T-helper 17 cell (primary cell): ENCODE data around the gene IDH3A. TPM values are rescaled to one million over a fixed set of nuclear protein-coding genes. Genes with fewer than 3 reads are reported as not detected.

Experiments used
- ATAC-seq: fragments of 150-1000 bp; cut with Tn5 transposase; 2 replicates; pipeline ENCODE4 v1.10.0; 2021; ENCODE audit warnings: mild to moderate bottlenecking, moderate library complexity
- DNase-seq, 3 donors: peaks; one replicate each; pipeline versions ENCODE4 v3.0.0 to v3.0.0-alpha.2; 2020 to 2021
- H3K9me3 ChIP-seq: one replicate; pipeline ENCODE4 v1.7.0; 2013; ENCODE audit warnings: low read length, mild to moderate bottlenecking; ENCODE audit not compliant: control insufficient read depth, poor library complexity, severe bottlenecking
- H3K27ac Mint-ChIP-seq: one replicate; pipeline ENCODE4 v1.8.0; 2022; ENCODE audit warnings: mild to moderate bottlenecking, moderate library complexity, mixed read lengths
- H3K27me3 Mint-ChIP-seq: one replicate; pipeline ENCODE4 v1.8.0; 2022; ENCODE audit warnings: mixed read lengths
- H3K36me3 Mint-ChIP-seq: one replicate; pipeline ENCODE4 v1.8.0; 2022; ENCODE audit warnings: low read depth, mixed read lengths
- H3K4me1 Mint-ChIP-seq: one replicate; pipeline ENCODE4 v1.8.0; 2022; ENCODE audit warnings: mild to moderate bottlenecking, mixed read lengths
- H3K4me3 Mint-ChIP-seq: one replicate; pipeline ENCODE4 v1.8.0; 2022; ENCODE audit warnings: mild to moderate bottlenecking, moderate library complexity, mixed read lengths
- total RNA-seq, 4 donors: library from RNA in 2 of 4; stranded (reverse) in 2 of 4; gene quantifications; one replicate each; pipeline ENCODE4 v1.2.3 and lab custom pipeline; 2022 to 2026

Gene IDH3A
- total RNA-seq, 2 donors from 2014 or later = 37.8 to 51.2 TPM

GRCh38 chr15:78109156-78109555 lies 40.0 kb upstream of the IDH3A start:
- Mint-ChIP-seq H3K27ac (no peak overlapping the region), H3K4me1 (peaks cover 31% of the 10 kb centered on the region), H3K36me3 (no peaks in the 10 kb centered on the region), H3K4me3 (no peak overlapping the region), H3K27me3 (no peaks in the 10 kb centered on the region)
- H3K9me3 ChIP-seq = no peaks in the 10 kb centered on the region
- ATAC-seq (no peak), DNase-seq (no peak)

GRCh38 chr15:78110096-78110495 lies 39.1 kb upstream of the IDH3A start:
- Mint-ChIP-seq H3K4me1 (peaks cover 22% of the 10 kb centered on the region), H3K36me3 (no peaks in the 10 kb centered on the region), H3K27me3 (no peaks in the 10 kb centered on the region), H3K27ac (no peak overlapping the region), H3K4me3 (no peak overlapping the region)
- no peak for DNase-seq
- ATAC-seq = no peak
- no peaks in the 10 kb centered on the region for H3K9me3 ChIP-seq

- no peaks in the 10 kb centered on the region for H3K36me3 Mint-ChIP-seq
- H3K27me3 Mint-ChIP-seq = no peaks in the 10 kb centered on the region
- no peak for DNase-seq
- no peaks in the 10 kb centered on the region for H3K9me3 ChIP-seq
- no peak overlapping the region for H3K27ac Mint-ChIP-seq
- H3K4me3 Mint-ChIP-seq = no peak overlapping the region
- H3K4me1 Mint-ChIP-seq = peaks cover 15% of the 10 kb centered on the region
- ATAC-seq = no peak
Observed at GRCh38 chr15:78110916-78111475, 38.2 kb upstream of the IDH3A start.

- DNase-seq (no peak), ATAC-seq (no peak)
- Mint-ChIP-seq H3K36me3 (no peaks in the 10 kb centered on the region), H3K27me3 (no peaks in the 10 kb centered on the region), H3K27ac (no peak overlapping the region), H3K4me1 (peaks cover 11% of the 10 kb centered on the region), H3K4me3 (no peak overlapping the region)
- no peaks in the 10 kb centered on the region for H3K9me3 ChIP-seq
Observed at GRCh38 chr15:78111788-78112187, 37.4 kb upstream of the IDH3A start.

GRCh38 chr15:78112551-78112950 lies 36.6 kb upstream of the IDH3A start:
- Mint-ChIP-seq H3K27ac (no peak overlapping the region), H3K4me3 (no peak overlapping the region), H3K4me1 (peaks cover 11% of the 10 kb centered on the region), H3K27me3 (no peaks in the 10 kb centered on the region), H3K36me3 (no peaks in the 10 kb centered on the region)
- DNase-seq = no peak
- ATAC-seq = no peak
- H3K9me3 ChIP-seq = no peaks in the 10 kb centered on the region

- H3K27ac Mint-ChIP-seq = no peak overlapping the region
- no peaks in the 10 kb centered on the region for H3K36me3 Mint-ChIP-seq
- no peak for ATAC-seq
- no peaks in the 10 kb centered on the region for H3K9me3 ChIP-seq
- H3K4me1 Mint-ChIP-seq = no peaks in the 10 kb centered on the region
- H3K4me3 Mint-ChIP-seq = no peak overlapping the region
- DNase-seq = no peak
- no peaks in the 10 kb centered on the region for H3K27me3 Mint-ChIP-seq
Observed at GRCh38 chr15:78120523-78120922, 28.6 kb upstream of the IDH3A start.

GRCh38 chr15:78125267-78125666 lies 23.9 kb upstream of the IDH3A start:
- Mint-ChIP-seq H3K4me3 (no peak overlapping the region), H3K36me3 (no peaks in the 10 kb centered on the region)

GRCh38 chr15:78127882-78128281 lies 21.3 kb upstream of the IDH3A start:
- Mint-ChIP-seq H3K4me3 (no peak overlapping the region), H3K27ac (peak overlapping the region; percentile 72)

More at GRCh38 chr15:78125267-78125666, 23.9 kb upstream of the IDH3A start:
- H3K9me3 ChIP-seq = no peaks in the 10 kb centered on the region
- Mint-ChIP-seq H3K27ac (no peak overlapping the region), H3K27me3 (no peaks in the 10 kb centered on the region), H3K4me1 (peaks cover 6% of the 10 kb centered on the region)
- ATAC-seq (no peak), DNase-seq (no peak)

GRCh38 chr15:78129077-78129750 lies 19.9 kb upstream of the IDH3A start:
- no peaks in the 10 kb centered on the region for H3K9me3 ChIP-seq
- H3K36me3 Mint-ChIP-seq = no peaks in the 10 kb centered on the region
- ATAC-seq = no peak
- peak overlapping the region; percentile 89 for H3K27ac Mint-ChIP-seq
- no peak for DNase-seq
- no peak overlapping the region for H3K4me3 Mint-ChIP-seq
- H3K27me3 Mint-ChIP-seq = no peaks in the 10 kb centered on the region
- H3K4me1 Mint-ChIP-seq = peaks cover 19% of the 10 kb centered on the region

More at GRCh38 chr15:78127882-78128281, 21.3 kb upstream of the IDH3A start:
- H3K27me3 Mint-ChIP-seq = no peaks in the 10 kb centered on the region
- ATAC-seq (no peak), DNase-seq (no peak)
- H3K4me1 Mint-ChIP-seq = peaks cover 19% of the 10 kb centered on the region
- H3K9me3 ChIP-seq = no peaks in the 10 kb centered on the region
- H3K36me3 Mint-ChIP-seq = no peaks in the 10 kb centered on the region

GRCh38 chr15:78129751-78130287 lies 19.3 kb upstream of the IDH3A start:
- no peak for DNase-seq
- Mint-ChIP-seq H3K36me3 (no peaks in the 10 kb centered on the region), H3K4me3 (peak overlapping the region; percentile 90), H3K27me3 (no peaks in the 10 kb centered on the region), H3K4me1 (peaks cover 19% of the 10 kb centered on the region), H3K27ac (peak overlapping the region; percentile 89)
- no peak for ATAC-seq
- H3K9me3 ChIP-seq = no peaks in the 10 kb centered on the region

- Mint-ChIP-seq H3K4me1 (peaks cover 19% of the 10 kb centered on the region), H3K27me3 (no peaks in the 10 kb centered on the region), H3K36me3 (no peaks in the 10 kb centered on the region), H3K4me3 (peak overlapping the region; percentile 90), H3K27ac (peak overlapping the region; percentile 89)
- DNase-seq (no peak), ATAC-seq (peak; percentile 63)
- H3K9me3 ChIP-seq = no peaks in the 10 kb centered on the region
Observed at GRCh38 chr15:78130466-78131294, 18.5 kb upstream of the IDH3A start.

GRCh38 chr15:78131295-78132061 lies 17.7 kb upstream of the IDH3A start, which contains the start of gene CIB2:
TSS of gene CIB2 (minus strand) at chr15:78131445. CDS start at chr15:78131215, 230 bp downstream.
- H3K4me1 Mint-ChIP-seq = peaks cover 23% of the 10 kb centered on the region
- no peaks in the 10 kb centered on the region for H3K36me3 Mint-ChIP-seq
- H3K27ac Mint-ChIP-seq = peak within 1 kb of the TSS; percentile 89
- H3K4me3 Mint-ChIP-seq = peak within 1 kb of the TSS; percentile 90
- peak; percentile 90 for ATAC-seq
- no peaks in the 10 kb centered on the region for H3K9me3 ChIP-seq
- no peaks in the 10 kb centered on the region for H3K27me3 Mint-ChIP-seq
- peak; percentile 63 to 78 (median 77) for DNase-seq
